GM12874 (cell line): ENCODE measurements around the gene AXIN2.

ENCODE experiments used
- TF ChIP-seq, protein P1 (sequence below): IDR thresholded peaks from 2 replicates; pipeline ENCODE4 v1.5.1; 2011; ENCODE audit warnings: low read depth, mild to moderate bottlenecking, control low read depth, low read length, moderate library complexity; ENCODE audit not compliant: insufficient read depth

The AXIN2 gene

DNA sequence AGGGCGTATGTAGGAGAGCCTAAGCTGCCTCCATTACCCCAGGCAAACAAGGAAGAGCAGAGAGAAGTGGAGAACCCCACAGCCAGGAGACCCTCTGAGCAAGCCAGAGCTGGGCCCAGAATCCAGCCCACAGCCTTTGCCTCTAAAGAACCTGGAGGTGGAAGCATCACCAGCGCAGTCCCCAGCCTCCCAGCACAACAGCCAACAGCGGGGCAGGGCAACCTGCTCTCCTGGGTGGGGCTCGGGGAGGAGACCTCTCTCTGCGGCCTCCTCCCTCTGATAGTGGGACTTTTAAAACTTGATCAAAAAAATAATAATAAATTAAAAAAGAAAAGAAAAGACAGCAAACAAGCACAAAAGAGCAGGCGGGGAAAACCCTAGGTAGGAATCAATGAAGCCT lies 45.9 kb downstream of the AXIN2 start:
- TF ChIP-seq, protein P1, sequence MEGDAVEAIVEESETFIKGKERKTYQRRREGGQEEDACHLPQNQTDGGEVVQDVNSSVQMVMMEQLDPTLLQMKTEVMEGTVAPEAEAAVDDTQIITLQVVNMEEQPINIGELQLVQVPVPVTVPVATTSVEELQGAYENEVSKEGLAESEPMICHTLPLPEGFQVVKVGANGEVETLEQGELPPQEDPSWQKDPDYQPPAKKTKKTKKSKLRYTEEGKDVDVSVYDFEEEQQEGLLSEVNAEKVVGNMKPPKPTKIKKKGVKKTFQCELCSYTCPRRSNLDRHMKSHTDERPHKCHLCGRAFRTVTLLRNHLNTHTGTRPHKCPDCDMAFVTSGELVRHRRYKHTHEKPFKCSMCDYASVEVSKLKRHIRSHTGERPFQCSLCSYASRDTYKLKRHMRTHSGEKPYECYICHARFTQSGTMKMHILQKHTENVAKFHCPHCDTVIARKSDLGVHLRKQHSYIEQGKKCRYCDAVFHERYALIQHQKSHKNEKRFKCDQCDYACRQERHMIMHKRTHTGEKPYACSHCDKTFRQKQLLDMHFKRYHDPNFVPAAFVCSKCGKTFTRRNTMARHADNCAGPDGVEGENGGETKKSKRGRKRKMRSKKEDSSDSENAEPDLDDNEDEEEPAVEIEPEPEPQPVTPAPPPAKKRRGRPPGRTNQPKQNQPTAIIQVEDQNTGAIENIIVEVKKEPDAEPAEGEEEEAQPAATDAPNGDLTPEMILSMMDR, result no peak

DNA sequence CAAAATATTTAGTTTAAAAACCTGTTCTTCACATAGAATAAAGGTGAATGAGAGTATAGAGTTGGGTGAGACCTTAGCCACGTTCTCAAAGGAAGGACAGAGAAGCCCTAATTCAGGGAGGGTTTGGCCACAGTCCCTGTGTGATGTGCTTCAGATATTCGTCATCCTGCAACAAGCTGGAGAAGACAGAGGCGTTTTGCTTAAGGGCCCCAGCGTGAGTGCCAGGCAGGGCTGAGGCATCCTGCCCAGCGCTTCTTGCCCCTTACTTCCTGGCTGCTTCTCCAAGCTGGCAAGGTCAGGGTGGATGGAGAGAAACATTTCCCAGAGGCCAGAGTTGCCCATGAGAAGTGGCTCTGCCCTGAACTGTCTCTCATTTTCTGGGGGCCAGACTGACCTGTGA lies 46.9 kb downstream of the AXIN2 start:
- TF ChIP-seq, protein P1, result no peak

DNA sequence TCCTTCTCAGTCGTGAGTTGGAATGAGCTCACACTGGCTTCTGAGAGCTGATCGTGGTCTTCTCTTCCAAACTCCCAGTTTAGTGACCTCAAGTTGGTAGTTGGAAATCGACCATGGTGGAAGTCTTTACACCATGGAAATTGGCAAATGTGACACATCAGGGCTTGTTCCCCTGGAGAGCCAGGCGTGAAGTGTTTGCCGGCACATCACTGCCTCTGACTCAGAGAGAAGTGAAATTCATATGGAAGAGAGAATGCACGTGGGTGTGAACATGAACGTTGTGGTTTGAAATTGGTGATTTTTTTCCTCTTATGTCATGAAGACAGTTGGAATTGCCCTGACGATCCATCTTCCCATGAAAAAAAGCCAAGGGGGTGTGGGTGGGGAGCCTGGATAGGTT lies 47.4 kb downstream of the AXIN2 start:
- TF ChIP-seq, protein P1, result no peak

DNA sequence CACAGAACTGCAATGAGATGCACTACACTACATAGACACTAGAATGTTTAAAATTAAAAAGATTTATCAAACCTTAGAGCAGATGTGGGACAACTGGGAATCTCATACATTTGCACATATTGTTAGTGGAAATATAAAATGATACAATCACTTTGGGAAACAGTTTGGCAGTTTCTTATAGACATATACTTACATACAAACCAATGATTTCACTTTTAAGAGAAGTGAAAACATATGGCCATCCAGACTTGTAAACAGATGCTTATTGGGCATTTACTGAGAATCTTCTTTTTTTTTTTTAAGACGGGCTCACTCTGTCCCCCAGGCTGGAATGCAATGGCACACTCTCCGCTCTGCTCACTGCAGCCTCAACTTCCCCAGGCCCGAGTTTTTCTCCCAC lies 50.1 kb downstream of the AXIN2 start:
- TF ChIP-seq, protein P1, result no peak

DNA sequence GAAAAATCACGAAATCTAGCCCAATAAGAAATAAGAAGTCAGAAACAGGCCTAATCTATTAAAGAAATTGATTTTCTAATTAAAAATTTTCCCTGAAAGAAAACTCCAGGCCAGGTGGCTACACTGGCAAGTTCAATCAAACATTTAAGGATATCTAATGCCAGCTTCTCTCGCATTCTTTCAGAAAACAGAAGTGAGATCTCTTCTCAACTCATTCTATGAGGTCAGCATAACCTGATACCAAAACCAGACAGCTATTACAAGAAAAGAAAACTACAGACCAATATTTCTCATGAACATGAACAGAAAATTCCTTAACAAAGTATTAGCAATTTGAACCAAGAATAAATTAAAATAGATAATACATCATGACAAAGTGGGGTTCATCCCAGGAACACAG lies 52.4 kb downstream of the AXIN2 start:
- TF ChIP-seq, protein P1, result no peak

DNA sequence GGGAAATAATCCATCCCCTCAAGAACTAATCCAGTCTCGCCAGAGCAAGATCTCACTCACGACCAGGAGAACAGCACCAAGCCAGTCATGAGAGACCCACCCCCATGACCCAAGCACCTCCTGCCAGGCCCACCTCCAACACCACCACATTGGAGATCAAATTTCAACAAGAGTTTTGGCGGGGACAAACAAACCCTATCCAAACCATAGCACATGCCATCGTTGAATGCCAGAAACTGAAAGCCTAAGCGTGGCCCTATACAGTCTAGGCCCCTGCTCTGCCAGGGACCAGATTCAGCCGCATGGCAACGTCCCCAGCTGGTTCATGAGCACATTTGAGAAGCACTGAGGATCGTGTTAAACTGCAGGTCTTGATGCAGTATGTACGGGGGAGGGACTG lies 57.3 kb downstream of the AXIN2 start:
- TF ChIP-seq, protein P1, result no peak

DNA sequence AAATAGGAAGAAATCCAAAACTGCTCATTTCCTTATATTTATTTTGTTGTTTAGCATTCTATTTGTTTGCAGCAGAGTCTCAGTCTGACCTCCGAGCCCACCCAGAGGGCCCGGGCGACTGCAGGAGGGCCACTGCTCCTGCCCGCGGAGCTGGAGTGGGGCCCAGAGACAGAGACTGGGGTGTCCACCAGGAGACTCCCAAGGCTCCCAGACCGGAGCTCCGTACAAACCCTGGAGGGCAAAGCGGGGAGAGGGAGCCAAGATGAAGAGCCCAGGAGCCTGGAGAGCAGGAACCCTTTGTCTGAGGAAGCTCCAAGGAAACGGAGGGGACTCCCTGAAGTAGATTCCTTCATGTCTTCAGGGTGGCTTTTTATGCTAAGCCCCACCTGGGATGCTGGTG lies 57.9 kb downstream of the AXIN2 start:
- TF ChIP-seq, protein P1, result no peak

DNA sequence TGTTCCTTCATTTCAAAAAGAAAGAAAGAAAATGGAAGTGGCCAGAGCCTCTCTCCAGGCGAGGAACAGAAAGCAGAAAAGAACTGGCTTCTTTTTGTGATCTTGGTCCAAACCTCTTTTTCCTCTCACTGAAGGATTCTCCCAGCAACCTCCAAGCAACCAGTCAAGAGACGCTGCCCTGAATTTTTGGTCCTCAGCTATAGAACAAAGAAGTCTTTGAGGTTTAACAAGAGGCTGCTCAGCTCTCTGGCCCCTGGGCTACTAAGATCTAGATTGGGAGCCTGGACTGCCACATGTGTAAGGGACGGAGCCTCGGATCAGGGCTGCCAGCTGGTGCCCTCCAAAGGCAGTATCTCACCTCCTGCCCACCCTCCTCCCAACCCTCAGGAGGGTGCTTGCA lies 62.6 kb downstream of the AXIN2 start:
- TF ChIP-seq, protein P1, result no peak
